Spleen (tissue), 11 donors: ENCODE measurements around the gene LDLRAD4. TPM values are rescaled to one million over a fixed set of nuclear protein-coding genes. Genes with fewer than 3 reads are reported as not detected.

Source experiments
- DNase-seq: peaks from one replicate; pipeline ENCODE4 v3.0.0-alpha.2; 2020
- H3K27ac ChIP-seq, 8 donors: fragments of 200-600 bp; sonication (generic) in 7 of 8; 1 replicate in 4 of 8; 2 replicates in 4 of 8; pipeline versions ENCODE4 v1.5.0 to v1.8.0; 2016 to 2021; ENCODE audit warnings: inconsistent platforms in 4 of 8, mild to moderate bottlenecking in 4 of 8, moderate library complexity in 1 of 8
- H3K27me3 ChIP-seq, 7 donors: fragments of 200-600 bp; sonication (generic) in 6 of 7; replicated peaks in 1 of 7; 1 replicate in 4 of 7; 2 replicates in 3 of 7; pipeline versions ENCODE4 v1.5.0 to v1.8.0; 2016 to 2021; ENCODE audit warnings: inconsistent platforms in 3 of 7, mild to moderate bottlenecking in 1 of 7
- H3K36me3 ChIP-seq, 6 donors: fragments of 200-600 bp; sonication (generic) in 5 of 6; 1 replicate in 4 of 6; 2 replicates in 2 of 6; pipeline versions ENCODE4 v1.5.0 to v1.8.0; 2016 to 2021; ENCODE audit warnings: inconsistent platforms in 2 of 6
- H3K4me1 ChIP-seq, 6 donors: fragments of 200-600 bp; sonication (generic) in 5 of 6; 1 replicate in 3 of 6; 2 replicates in 3 of 6; pipeline versions ENCODE4 v1.5.0 to v1.8.0; 2016 to 2021; ENCODE audit warnings: inconsistent platforms in 3 of 6
- H3K4me3 ChIP-seq, 8 donors: fragments of 200-600 bp; sonication (generic) in 7 of 8; 1 replicate in 4 of 8; 2 replicates in 4 of 8; pipeline versions ENCODE4 v1.5.0 to v1.8.0; 2016 to 2021; ENCODE audit warnings: inconsistent platforms in 4 of 8, mild to moderate bottlenecking in 4 of 8, moderate library complexity in 2 of 8
- H3K9me3 ChIP-seq, 8 donors: fragments of 200-600 bp; sonication (generic) in 7 of 8; 1 replicate in 4 of 8; 2 replicates in 4 of 8; pipeline versions ENCODE4 v1.5.0 to v1.8.0; 2016 to 2021; ENCODE audit warnings: inconsistent platforms in 4 of 8
- POLR2A ChIP-seq, 3 donors: fragments of 450-650 bp; IDR thresholded peaks; one replicate each; pipeline ENCODE4 v1.5.1; 2017; ENCODE audit warnings: antibody characterized with exemption in 3 of 3, mild to moderate bottlenecking in 1 of 3
- POLR2AphosphoS5 ChIP-seq, 3 donors: sonication (generic); formaldehyde crosslinking; IDR thresholded peaks; one replicate each; pipeline ENCODE4 v1.5.1; 2017; ENCODE audit warnings: antibody characterized with exemption in 3 of 3
- WGBS, 5 donors: extraction: QIAGEN DNeasy Blood & Tissue Kit in 3 of 5; methylation state at CpG; one replicate each; pipeline versions ENCODE4 v1.1.5 to v1.1.7; 2013 to 2018; 5-methylcytosine and 5-hydroxymethylcytosine counted together
- intact Hi-C: fragments of 100-400 bp; cut with DNase I; formaldehyde crosslinking; loops from one replicate; pipeline ENCODE4 v1.15.0; 2023; ENCODE audit warnings: low total_unique reads
- polyA plus RNA-seq, 3 donors: library from polyadenylated mRNA; stranded (reverse); fragments of 200-250 nt; gene quantifications; one replicate each; pipeline ENCODE4 v1.2.1, GENCODE V29; 2013
- total RNA-seq, 7 donors: library from RNA; depleted of rRNA in 3 of 7; stranded (reverse); fragments of >200 nt in 3 of 7; fragmentation: NEBNext Ultra II Directional in 4 of 7; extraction: Animal tissue kit (Norgen Biotek cat#: 25700) in 4 of 7; gene quantifications; one replicate each; pipeline versions ENCODE4 v1.1.0 to v1.2.1, GENCODE V29; 2016 to 2021
- TF ChIP-seq, protein P1 (sequence below), 11 experiments: fragments of 200-600 bp in 7 of 11; fragments of 450-650 bp in 4 of 11; sonication (generic) in 4 of 11; IDR thresholded peaks in 8 of 11; conservative IDR thresholded peaks in 3 of 11; 1 replicate in 7 of 11; 2 replicates in 4 of 11; pipeline versions ENCODE4 v1.4.0 to v1.8.0; 2016 to 2021; ENCODE audit warnings: antibody characterized with exemption in 11 of 11, inconsistent platforms in 4 of 11, mild to moderate bottlenecking in 1 of 11
- donor health status: healthy with polysubstance abuse.
- donor health status: DM: no; HTN: no; CAD: no; lungs with moderate emphysema.
- donor health status: DM: no; HTN: no; CAD: no.
- donor health status: Bipolar disorder and iron deficiency.
- donor health status: healthy.
- donor health status: DM: no; HTN: no; CAD: no.
- donor health status: DM: yes; HTN: yes; CAD: no.

The LDLRAD4 gene
- total and polyA plus RNA-seq, 10 donors: 4.5 to 80.8 (median 46.4) TPM

GRCh38 chr18:13262839-13263691, 44.5 kb downstream of the LDLRAD4 start:
- Histone ChIP-seq H3K36me3 (no peaks in the 10 kb centered on the region), H3K27me3 (no peaks in the 10 kb centered on the region), H3K27ac (no peak overlapping the region), H3K9me3 (no peaks in the 10 kb centered on the region), H3K4me3 (no peak overlapping the region), H3K4me1 (peaks cover 26 to 56% (median 43%) of the 10 kb centered on the region in 6 donors)
- 89 to 94% (median 91%) methylated on average over 27 to 50 of the region's 50 CpGs for WGBS, 5 donors
- DNase-seq: peak; percentile 25
- TF ChIP-seq, protein P1, sequence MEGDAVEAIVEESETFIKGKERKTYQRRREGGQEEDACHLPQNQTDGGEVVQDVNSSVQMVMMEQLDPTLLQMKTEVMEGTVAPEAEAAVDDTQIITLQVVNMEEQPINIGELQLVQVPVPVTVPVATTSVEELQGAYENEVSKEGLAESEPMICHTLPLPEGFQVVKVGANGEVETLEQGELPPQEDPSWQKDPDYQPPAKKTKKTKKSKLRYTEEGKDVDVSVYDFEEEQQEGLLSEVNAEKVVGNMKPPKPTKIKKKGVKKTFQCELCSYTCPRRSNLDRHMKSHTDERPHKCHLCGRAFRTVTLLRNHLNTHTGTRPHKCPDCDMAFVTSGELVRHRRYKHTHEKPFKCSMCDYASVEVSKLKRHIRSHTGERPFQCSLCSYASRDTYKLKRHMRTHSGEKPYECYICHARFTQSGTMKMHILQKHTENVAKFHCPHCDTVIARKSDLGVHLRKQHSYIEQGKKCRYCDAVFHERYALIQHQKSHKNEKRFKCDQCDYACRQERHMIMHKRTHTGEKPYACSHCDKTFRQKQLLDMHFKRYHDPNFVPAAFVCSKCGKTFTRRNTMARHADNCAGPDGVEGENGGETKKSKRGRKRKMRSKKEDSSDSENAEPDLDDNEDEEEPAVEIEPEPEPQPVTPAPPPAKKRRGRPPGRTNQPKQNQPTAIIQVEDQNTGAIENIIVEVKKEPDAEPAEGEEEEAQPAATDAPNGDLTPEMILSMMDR (IDR thresholded peaks at IDR 0.05 in 8 of 11, conservative IDR thresholded peaks at IDR 0.05 in 3 of 11): no peak
- no peak for TF ChIP-seq POLR2A (IDR thresholded peaks at IDR 0.05)
- intact Hi-C loops: no loop called here

- 84 to 92% (median 85%) methylated on average over 19 of the region's 19 CpGs for WGBS, 5 donors
- intact Hi-C loops: no loop called here
- Histone ChIP-seq H3K36me3 (no peaks in the 10 kb centered on the region), H3K4me1 (peaks cover 31 to 57% (median 48%) of the 10 kb centered on the region in 6 donors), H3K9me3 (no peaks in the 10 kb centered on the region), H3K27me3 (no peaks in the 10 kb centered on the region), H3K4me3 (no peak overlapping the region), H3K27ac (no peak overlapping the region)
- no peak for DNase-seq
- TF ChIP-seq POLR2AphosphoS5 (IDR thresholded peaks at IDR 0.05) (no peak), POLR2A (IDR thresholded peaks at IDR 0.05) (no peak)
- TF ChIP-seq, protein P1 (IDR thresholded peaks at IDR 0.05 in 8 of 11, conservative IDR thresholded peaks at IDR 0.05 in 3 of 11): no peak
Measured at GRCh38 chr18:13264091-13265007, 45.8 kb downstream of the LDLRAD4 start.

- TF ChIP-seq, protein P1 (IDR thresholded peaks at IDR 0.05 in 8 of 11, conservative IDR thresholded peaks at IDR 0.05 in 3 of 11): no peak
- no peaks in the 10 kb centered on the region for H3K9me3 ChIP-seq
- H3K27ac ChIP-seq: no peak overlapping the region
- peaks cover 26 to 57% (median 46%) of the 10 kb centered on the region in 6 donors for H3K4me1 ChIP-seq
- no peak for DNase-seq
- 81 to 94% (median 89%) methylated on average over 17 of the region's 17 CpGs for WGBS, 5 donors
- H3K36me3 ChIP-seq: no peaks in the 10 kb centered on the region
- no peak overlapping the region for H3K4me3 ChIP-seq
- intact Hi-C loops: no loop called here
- no peaks in the 10 kb centered on the region for H3K27me3 ChIP-seq
Measured at GRCh38 chr18:13265008-13265910, 46.7 kb downstream of the LDLRAD4 start.
